Measurements from ENCODE around the gene NDUFS2.

Gene NDUFS2

GRCh38 chr1:161172776-161173376 lies 29.3 kb upstream of the NDUFS2 start:
- no peak for DNase-seq (ENCODE audit: low spot score)

GRCh38 chr1:161173711-161174110 lies 28.5 kb upstream of the NDUFS2 start:
- DNase-seq (ENCODE audit: low spot score), result no peak

GRCh38 chr1:161174911-161175310 lies 27.3 kb upstream of the NDUFS2 start:
- no peak for DNase-seq (ENCODE audit: low spot score)

- DNase-seq (ENCODE audit: low spot score), result no peak
Observed at GRCh38 chr1:161175771-161176453, 26.3 kb upstream of the NDUFS2 start.

DNA sequence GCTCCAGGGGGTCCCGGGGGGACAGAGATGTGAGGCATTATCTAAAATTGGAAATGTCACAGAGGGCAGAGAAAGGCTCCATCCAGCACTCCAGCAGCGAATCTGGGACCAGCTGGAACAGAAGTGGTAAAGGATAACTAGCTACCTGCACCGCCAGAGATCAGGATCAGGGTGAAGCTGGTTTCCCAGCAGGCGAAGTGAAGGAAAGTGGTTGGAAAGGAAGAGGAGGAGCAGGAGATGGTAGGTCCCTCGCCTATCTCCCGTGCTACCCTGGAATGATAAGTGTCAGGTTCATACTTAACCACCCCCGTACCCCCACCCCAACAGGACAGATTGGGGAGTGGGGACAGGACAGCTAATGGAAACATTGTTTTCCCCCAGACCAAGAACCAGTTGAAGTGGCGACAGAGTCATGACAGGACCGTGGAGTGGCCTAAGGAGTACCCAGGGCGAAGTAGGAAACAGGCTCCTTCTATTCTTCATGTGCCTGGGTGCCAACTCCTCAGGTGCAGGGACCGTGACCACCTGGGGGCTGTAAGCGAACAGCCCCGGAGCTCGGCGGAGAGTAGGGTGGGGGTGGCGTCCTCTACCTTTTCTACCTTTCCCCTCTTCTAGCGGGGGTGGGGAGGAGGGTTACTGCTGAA lies 25.6 kb upstream of the NDUFS2 start:
- no peak for DNase-seq (ENCODE audit: low spot score)

- peak; percentile 88 for DNase-seq (ENCODE audit: low spot score)
Observed at GRCh38 chr1:161177112-161177935, 24.8 kb upstream of the NDUFS2 start, which contains the start of gene B4GALT3. B4GALT3 (minus strand) TSS chr1:161177507; CDS start chr1:161176060, 1,447 bp downstream.

GRCh38 chr1:161177936-161178244 lies 24.3 kb upstream of the NDUFS2 start:
- no peak for DNase-seq (ENCODE audit: low spot score)

DNA sequence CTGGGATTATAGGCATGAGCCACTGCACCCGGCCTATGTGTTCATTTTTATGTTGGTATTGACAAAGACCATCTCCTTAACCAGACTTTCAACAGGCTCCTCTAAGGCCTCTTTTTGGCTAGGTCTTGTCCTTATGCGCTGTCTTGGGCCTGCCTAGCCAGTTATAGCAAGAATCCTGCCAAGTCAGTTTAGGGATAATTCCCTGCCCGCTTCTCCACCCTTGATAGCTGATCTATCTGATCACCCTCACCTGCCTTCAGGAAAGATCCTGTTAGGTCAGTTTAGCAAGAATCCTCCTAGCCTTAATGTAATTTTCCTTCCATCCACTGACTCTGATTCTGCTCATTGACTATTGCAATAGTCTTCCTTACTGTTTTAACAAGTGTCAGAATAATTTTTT lies 22.5 kb upstream of the NDUFS2 start:
- no peak for DNase-seq (ENCODE audit: low spot score)

DNA sequence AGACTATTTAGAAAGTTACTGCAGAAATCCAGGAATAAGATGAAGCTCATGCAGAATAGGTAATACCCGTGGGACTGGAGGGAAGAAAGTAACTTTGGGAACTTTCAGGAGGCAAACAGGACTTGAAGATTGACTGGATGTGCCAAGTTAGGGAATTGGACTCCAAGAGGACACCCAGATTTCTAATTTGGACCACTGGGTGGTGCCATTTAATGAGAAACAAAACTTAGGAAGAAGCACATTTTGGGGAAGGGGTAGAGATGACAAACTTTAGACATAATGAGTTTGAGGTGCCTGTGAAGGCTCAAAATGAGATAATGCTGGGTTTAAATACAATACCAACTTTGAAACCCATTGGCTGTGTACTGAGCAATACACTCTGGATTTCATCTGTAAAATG lies 21.5 kb upstream of the NDUFS2 start:
- peak; percentile 37 for DNase-seq (ENCODE audit: low spot score)

GRCh38 chr1:161182214-161182613 lies 20.0 kb upstream of the NDUFS2 start:
- peak; percentile 85 for DNase-seq (ENCODE audit: low spot score)

- peak; percentile 90 for DNase-seq (ENCODE audit: low spot score)
Observed at GRCh38 chr1:161185282-161185682, 16.9 kb upstream of the NDUFS2 start.

GRCh38 chr1:161185732-161186311 lies 16.3 kb upstream of the NDUFS2 start:
- no peak for DNase-seq (ENCODE audit: low spot score)

GRCh38 chr1:161187311-161187710 lies 14.9 kb upstream of the NDUFS2 start:
- no peak for DNase-seq (ENCODE audit: low spot score)

GRCh38 chr1:161188381-161188780 lies 13.8 kb upstream of the NDUFS2 start:
- DNase-seq (ENCODE audit: low spot score), result no peak

- no peak for DNase-seq (ENCODE audit: low spot score)
Observed at GRCh38 chr1:161189036-161189435, 13.1 kb upstream of the NDUFS2 start.

GRCh38 chr1:161190962-161191521 lies 11.1 kb upstream of the NDUFS2 start:
- DNase-seq (ENCODE audit: low spot score), result no peak

GRCh38 chr1:161191971-161192370 lies 10.2 kb upstream of the NDUFS2 start:
- DNase-seq (ENCODE audit: low spot score), result no peak

GRCh38 chr1:161192476-161193465 lies 9.4 kb upstream of the NDUFS2 start:
- peak; percentile 80 for DNase-seq (ENCODE audit: low spot score)

GRCh38 chr1:161193561-161194235 lies 8.5 kb upstream of the NDUFS2 start:
- DNase-seq (ENCODE audit: low spot score), result no peak

DNA sequence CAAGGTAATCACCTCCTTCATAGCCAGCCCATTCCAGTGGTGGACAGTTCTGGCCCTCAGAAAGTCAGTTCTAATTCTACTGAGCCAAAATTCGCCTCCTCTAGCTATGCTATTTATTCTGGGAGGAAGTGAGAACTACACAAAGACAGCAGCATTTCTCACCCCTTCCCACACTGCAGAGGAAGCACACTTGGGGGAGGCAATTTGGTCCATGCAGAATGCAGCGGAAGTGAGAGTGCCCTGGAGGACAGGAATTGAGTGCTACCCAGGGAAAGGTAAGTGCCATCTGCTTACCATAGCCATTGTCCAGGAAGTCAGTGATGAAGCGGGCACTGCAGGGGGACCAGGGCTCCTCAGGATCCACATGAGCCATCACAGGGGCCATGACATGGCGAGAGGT lies 7.0 kb upstream of the NDUFS2 start:
- DNase-seq (ENCODE audit: low spot score), result no peak

Measured in CD4-positive, alpha-beta T cell treated with Interleukin-6 at 100 ng/mL for 8 hours (primary cell).